MM.1S (cell line): ENCODE data around the gene BMAL1.
"Not testable (repeated sequence)": the region's sequence is repeated elsewhere in the genome, so short reads cannot be mapped to it uniquely, and the experiment has no call there.

Experiments
- CTCF ChIP-seq: fragments of 300-600 bp; sonication (generic); IDR thresholded peaks from 2 replicates; pipeline ENCODE4 v1.5.1; 2016; ENCODE audit warnings: antibody characterized with exemption, low read length, mixed read lengths
- EZH2 ChIP-seq: fragments of 300-600 bp; sonication (generic); optimal IDR thresholded peaks from 2 replicates; pipeline ENCODE3; 2017; ENCODE audit warnings: low read depth, mild to moderate bottlenecking, antibody characterized with exemption, low read length, mixed read lengths

GRCh38 chr11:13258061-13258460 lies 19.5 kb upstream of the BMAL1 start:
- not testable (repeated sequence) for TF ChIP-seq EZH2, CTCF
